ENCODE results near the gene MFGE8.
"Not testable (repeated sequence)": the region's sequence is repeated elsewhere in the genome, so short reads cannot be mapped to it uniquely, and the experiment has no call there.

Gene MFGE8

GRCh38 chr15:88925648-88926047 lies 12.5 kb upstream of the MFGE8 start:
- DNase-seq (ENCODE audit: low read depth in 1 of 2, low spot score in 1 of 2); H3K4me3 ChIP-seq (replicated peaks; ENCODE audit: insufficient read depth, low read length); H3K27ac ChIP-seq (replicated peaks): not testable (repeated sequence)
- H3K27me3 ChIP-seq (ENCODE audit: insufficient read depth, poor library complexity, severe bottlenecking) = peaks cover 13% of the 10 kb centered on the region

GRCh38 chr15:88920892-88921435 lies 7.8 kb upstream of the MFGE8 start:
- H3K27me3 ChIP-seq (ENCODE audit: insufficient read depth, poor library complexity, severe bottlenecking); DNase-seq (ENCODE audit: low read depth in 1 of 2, low spot score in 1 of 2); H3K4me3 ChIP-seq (replicated peaks; ENCODE audit: insufficient read depth, low read length); H3K27ac ChIP-seq (replicated peaks): not testable (repeated sequence)

- Histone ChIP-seq H3K27ac (replicated peaks) (no peak overlapping the region), H3K27me3 (ENCODE audit: insufficient read depth, poor library complexity, severe bottlenecking) (peaks cover 3% of the 10 kb centered on the region), H3K4me3 (replicated peaks; ENCODE audit: insufficient read depth, low read length) (no peak overlapping the region)
- TF ChIP-seq REST (IDR thresholded peaks at IDR 0.05; ENCODE audit: insufficient replicate concordance, low read depth) = no peak
- TF ChIP-seq POLR2AphosphoS5 (IDR thresholded peaks at IDR 0.05; ENCODE audit: low read depth) = no peak
- TF ChIP-seq GABPA (IDR thresholded peaks at IDR 0.05; ENCODE audit: low read depth) = no peak
- TF ChIP-seq CTCF (IDR thresholded peaks at IDR 0.05; ENCODE audit: insufficient read depth, low read length) = no peak
- TF ChIP-seq SPI1 (IDR thresholded peaks at IDR 0.05; ENCODE audit: borderline replicate concordance, low read depth) = no peak
- no peak for DNase-seq (ENCODE audit: low read depth in 1 of 2, low spot score in 1 of 2)
Observed at GRCh38 chr15:88920186-88920891, 7.2 kb upstream of the MFGE8 start.

- Histone ChIP-seq H3K27me3 (ENCODE audit: insufficient read depth, poor library complexity, severe bottlenecking) (peaks cover 6% of the 10 kb centered on the region), H3K4me3 (replicated peaks; ENCODE audit: insufficient read depth, low read length) (no peak overlapping the region), H3K27ac (replicated peaks) (no peak overlapping the region)
- peak; percentile 41 to 57 for DNase-seq (ENCODE audit: low read depth in 1 of 2, low spot score in 1 of 2)
- no peak for TF ChIP-seq REST (IDR thresholded peaks at IDR 0.05; ENCODE audit: insufficient replicate concordance, low read depth)
- TF ChIP-seq CTCF (IDR thresholded peaks at IDR 0.05; ENCODE audit: insufficient read depth, low read length) = no peak
- TF ChIP-seq POLR2AphosphoS5 (IDR thresholded peaks at IDR 0.05; ENCODE audit: low read depth) = no peak
- TF ChIP-seq GABPA (IDR thresholded peaks at IDR 0.05; ENCODE audit: low read depth) = no peak
- no peak for TF ChIP-seq SPI1 (IDR thresholded peaks at IDR 0.05; ENCODE audit: borderline replicate concordance, low read depth)
Observed at GRCh38 chr15:88918738-88919137, 5.6 kb upstream of the MFGE8 start.

GRCh38 chr15:88917760-88918159 lies 4.6 kb upstream of the MFGE8 start:
- Histone ChIP-seq H3K27me3 (ENCODE audit: insufficient read depth, poor library complexity, severe bottlenecking) (peaks cover 11% of the 10 kb centered on the region), H3K4me3 (replicated peaks; ENCODE audit: insufficient read depth, low read length) (no peak overlapping the region), H3K27ac (replicated peaks) (no peak overlapping the region)
- DNase-seq (ENCODE audit: low read depth in 1 of 2, low spot score in 1 of 2) = no peak
- TF ChIP-seq CTCF (IDR thresholded peaks at IDR 0.05; ENCODE audit: insufficient read depth, low read length) (no peak), REST (IDR thresholded peaks at IDR 0.05; ENCODE audit: insufficient replicate concordance, low read depth) (no peak), GABPA (IDR thresholded peaks at IDR 0.05; ENCODE audit: low read depth) (no peak), SPI1 (IDR thresholded peaks at IDR 0.05; ENCODE audit: borderline replicate concordance, low read depth) (no peak)

Data from HL-60 (cell line).